NCI-H1105 treated with DMSO at 0.1 percent for 48 hours (cell line): Measurements from ENCODE around the gene NDUFS3.
"Not testable (repeated sequence)": the region's sequence is repeated elsewhere in the genome, so short reads cannot be mapped to it uniquely, and the experiment has no call there.

Source experiments
- DNase-seq: peaks from one replicate; lab custom pipeline; 2025; lab: John Stamatoyannopoulos, UW

Gene NDUFS3

DNA sequence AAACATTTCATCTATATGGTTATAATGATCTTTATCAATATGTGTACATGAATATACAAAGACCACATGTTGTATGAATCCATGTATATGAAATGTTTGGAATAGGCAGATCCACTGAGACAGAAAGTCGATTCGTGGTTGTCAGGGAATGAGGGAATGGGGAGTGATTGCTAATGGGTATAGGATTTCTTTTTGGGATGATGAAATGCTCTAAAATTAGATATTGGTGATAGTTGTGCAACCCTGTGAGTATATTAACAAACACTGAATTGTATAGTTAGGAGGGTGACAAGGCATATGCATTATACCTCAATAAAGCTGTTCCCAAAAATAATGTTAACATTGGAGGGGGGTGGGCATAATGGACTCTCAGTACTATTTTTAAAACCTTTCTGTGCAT is 18.4 kb upstream of the NDUFS3 start:
- no peak for DNase-seq

DNA sequence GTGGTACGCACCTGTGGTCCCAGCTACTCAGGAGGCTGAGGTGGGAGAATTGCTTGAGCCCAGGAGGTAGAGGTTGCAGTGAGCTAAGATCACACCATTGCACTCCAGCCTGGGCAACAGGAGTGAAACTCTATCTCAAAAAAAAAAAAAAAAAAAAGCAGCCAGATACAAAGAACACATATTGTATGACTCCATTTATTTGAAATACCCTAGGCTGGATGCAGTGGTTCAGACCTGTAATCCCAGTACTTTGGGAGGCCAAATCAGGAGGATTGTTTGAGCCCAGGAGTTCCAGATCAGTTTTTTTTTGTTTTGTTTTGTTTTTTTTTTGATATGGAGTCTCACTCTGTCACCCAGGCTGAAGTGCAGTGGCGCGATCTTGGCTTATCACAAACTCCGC is 16.5 kb upstream of the NDUFS3 start:
- DNase-seq = not testable (repeated sequence)

DNA sequence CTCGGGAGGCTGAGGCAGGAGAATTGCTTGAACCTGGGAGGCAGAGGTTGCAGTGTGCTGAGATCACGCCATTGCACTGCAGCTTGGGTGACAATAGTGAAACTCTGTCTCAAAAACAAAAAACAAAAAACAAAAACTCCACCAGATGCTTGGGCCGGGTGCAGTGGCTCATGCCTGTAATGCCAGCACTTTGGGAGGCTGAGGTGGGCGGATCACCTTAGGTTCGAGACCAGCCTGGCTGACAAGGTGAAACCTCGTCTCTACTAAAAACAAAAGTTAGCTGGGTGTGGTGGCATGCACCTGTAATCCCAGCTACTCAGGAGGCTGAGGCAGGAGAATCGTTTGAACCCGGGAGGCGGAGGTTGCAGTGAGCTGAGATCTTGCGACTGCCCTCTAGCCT is 14.5 kb upstream of the NDUFS3 start:
- not testable (repeated sequence) for DNase-seq

DNA sequence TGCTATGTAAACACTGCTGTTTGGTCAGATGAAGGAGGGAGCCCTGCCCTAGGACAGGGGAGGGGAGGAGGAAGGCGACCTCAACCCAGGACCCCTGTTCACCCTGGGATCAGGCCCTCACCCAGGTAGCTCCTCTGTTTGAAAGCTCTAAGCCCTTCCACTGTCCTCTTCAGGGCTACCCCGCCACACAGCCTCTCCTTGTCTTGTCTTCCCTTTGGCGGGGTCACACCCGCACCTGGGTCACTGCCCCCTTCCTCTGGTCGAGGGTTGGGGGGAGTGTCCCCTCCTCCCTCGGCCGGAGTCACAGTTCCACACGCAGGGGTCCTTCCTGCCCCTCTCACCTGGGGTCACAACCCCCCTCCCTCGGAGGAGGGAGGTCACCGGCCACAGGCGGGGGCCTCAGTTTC is 13.9 kb upstream of the NDUFS3 start:
- DNase-seq = no peak

DNA sequence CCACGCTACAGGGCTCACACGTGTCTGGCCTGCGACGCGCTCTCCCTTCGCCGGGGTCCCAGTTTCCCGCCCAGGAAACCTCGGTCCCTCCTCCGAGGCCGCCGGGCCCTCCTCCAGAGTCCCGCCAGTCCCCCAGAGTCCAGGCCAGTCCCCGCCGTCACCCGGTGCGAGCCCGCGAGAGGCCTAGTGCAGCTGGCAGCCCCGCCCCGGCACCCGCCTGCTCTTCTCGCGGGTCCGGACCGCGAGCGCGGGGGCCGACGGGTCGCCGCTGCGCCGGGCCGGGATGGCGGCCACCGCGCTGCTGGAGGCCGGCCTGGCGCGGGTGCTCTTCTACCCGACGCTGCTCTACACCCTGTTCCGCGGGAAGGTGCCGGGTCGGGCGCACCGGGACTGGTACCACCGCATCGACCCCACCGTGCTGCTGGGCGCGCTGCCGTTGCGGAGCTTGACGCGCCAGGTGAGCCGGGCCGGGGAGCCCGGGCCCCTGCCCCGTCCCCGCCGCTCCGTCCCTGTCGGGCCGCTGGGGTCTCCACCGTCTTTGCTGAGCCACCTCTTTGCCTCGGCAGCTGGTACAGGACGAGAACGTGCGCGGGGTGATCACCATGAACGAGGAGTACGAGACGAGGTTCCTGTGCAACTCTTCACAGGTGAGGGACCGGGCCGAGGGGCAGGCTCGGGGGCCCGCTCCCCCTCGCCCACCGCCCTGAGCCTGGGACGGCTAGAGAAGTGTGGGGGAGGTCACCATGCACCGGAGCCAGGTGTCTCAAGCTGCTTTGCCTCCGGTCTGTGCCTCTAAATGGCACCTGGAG is 13.3 kb upstream of the NDUFS3 start, which contains the start of gene PTPMT1:
Gene PTPMT1 (plus strand): TSS at position 260 of the 809 bp plus-strand sequence. CDS start 24 bp downstream, at position 284.
- peak; percentile 13 for DNase-seq

DNA sequence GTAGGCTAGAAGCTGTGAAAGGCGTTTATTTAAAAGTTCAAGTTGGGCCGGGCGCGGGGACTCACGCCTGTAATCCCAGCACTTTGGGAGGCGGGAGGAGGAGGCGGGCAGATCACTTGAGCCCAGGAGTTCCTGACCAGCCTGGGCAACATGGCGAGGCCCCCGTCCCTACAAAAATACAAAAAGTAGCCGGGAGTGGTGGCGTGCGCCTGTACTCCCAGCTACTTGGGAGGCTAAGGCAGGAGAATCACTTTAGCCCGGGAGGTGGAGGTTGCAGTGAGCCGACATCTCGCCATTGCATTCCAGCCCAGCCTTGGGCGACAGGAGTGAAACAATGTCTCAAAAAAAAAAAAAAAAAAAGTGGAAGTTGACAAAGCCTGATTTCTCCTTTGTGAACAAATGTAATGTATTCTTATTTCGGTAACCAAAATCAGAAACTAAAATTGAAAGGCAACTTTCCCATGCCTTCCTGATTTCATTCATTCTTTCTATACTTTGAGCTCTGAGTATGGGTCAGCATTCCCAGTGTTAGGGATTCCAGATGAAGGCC is 12.7 kb upstream of the NDUFS3 start:
- DNase-seq = no peak

DNA sequence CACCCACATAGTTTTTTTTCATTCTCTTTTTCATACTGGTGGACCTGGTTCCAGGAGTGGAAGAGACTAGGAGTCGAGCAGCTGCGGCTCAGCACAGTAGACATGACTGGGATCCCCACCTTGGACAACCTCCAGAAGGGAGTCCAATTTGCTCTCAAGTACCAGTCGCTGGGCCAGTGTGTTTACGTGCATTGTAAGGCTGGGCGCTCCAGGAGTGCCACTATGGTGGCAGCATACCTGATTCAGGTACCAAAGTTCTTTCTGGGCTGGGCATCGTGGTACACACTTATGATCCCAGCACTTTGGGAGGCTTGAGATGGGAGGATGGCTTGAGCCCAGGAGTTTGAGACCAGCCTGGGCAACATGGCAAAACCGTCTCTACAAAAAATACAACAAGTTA is 9.2 kb upstream of the NDUFS3 start:
- DNase-seq = no peak

DNA sequence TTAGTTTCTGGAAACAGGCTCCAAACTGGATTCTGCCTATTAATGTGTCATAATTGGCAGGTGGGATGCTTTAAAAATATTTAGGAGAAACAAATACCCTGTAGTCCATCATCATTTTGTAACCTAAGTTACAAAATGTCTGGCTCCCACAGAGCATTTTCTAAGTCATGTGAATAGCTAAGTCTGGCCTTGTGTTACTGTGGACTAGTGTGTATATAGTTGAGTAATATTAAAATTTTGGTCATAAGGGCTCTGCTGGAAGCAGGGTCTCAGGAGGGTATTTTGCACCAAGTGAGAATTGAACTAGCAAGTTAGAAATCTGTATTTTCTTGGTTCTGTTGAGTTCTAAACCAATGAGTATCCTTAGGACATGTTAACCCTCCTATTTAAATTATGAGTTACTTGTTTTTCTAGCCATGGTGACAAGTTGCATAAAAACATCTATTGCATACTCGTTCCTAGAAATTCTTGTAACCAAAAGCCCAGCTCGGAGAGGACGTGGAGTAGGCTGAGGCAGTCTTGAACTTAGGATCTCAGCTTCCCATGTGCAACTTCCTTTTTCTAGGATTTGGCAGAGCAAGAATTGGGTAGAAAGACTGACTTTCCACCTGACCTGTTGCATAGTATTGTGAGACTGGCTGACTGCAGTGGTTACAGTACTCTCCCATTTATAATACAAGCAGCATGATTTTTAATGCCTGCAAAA is 8.1 kb upstream of the NDUFS3 start:
- DNase-seq = no peak

DNA sequence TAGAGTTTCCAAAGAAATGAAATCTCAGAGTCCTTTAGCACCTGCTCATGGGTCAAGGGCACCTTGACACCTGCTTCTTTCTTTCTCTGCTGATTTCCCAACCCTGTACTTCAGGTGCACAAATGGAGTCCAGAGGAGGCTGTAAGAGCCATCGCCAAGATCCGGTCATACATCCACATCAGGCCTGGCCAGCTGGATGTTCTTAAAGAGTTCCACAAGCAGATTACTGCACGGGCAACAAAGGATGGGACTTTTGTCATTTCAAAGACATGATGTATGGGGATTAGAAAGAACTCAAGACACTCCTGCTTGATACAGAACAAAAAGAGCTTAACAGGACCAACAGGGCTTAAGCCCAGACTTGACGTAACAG is 7.5 kb upstream of the NDUFS3 start:
- DNase-seq = no peak

DNA sequence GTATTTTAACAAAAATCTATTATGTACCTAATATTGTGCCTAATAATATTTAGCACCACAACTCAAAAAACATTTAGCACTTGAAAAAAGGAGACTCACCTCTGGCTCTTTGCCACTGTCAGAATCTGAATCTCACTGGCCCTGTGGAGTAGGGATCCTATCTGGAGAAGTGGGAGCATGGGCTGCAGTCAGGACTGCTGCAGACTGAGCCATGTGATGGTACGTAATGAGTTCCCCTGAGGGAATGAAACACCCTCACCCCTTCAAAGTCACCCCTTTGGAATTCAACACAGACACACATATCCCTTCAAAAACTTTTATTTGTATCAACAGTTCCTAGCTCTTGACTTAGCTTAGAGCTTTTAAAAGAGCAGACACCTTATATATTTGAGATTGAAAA is 7.0 kb upstream of the NDUFS3 start:
- DNase-seq = no peak

DNA sequence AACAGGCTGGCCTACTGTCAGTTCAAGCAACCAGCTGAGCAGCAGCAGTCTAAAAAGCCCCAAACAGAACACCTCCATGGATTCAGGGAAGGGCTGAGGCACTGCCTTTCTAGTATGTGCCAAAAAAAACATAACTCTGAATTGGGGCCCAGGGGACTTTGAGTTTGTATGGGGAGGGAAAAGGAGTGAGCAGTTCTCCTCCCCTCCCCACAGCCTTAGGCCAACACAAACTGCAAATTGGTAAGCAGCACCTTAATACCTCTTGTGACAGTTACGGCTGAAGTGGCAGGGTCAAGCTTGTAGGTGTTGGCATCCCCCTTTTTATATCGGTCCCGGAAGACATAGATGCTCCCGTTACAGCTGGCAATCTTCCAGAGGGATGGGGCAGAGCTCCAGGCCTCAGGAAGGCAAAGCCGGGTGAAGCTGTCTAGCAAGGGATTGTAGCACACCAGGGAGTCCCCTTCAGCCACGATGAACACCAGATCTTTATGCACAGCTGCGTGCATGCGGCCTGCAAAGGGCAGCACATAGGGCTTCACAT is 6.1 kb upstream of the NDUFS3 start:
- no peak for DNase-seq

DNA sequence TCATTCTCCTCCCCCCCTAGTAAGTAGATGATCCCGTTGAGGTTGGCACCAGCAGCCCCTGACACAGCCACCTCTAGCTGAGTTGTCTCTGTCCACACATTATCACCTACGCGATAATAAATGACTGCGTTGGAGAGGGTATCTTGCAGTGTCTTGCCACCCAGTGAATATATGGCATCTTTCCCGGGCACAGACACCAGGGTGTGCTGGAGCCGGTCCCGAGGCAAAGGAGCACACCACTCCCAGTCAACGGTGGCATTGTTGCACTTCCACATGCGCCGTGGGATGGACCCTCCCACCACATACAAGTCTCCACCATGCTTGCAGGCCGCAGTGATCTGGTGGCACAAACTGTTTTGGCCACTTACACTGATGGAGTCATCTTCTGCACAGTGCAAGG is 5.6 kb upstream of the NDUFS3 start:
- no peak for DNase-seq

DNA sequence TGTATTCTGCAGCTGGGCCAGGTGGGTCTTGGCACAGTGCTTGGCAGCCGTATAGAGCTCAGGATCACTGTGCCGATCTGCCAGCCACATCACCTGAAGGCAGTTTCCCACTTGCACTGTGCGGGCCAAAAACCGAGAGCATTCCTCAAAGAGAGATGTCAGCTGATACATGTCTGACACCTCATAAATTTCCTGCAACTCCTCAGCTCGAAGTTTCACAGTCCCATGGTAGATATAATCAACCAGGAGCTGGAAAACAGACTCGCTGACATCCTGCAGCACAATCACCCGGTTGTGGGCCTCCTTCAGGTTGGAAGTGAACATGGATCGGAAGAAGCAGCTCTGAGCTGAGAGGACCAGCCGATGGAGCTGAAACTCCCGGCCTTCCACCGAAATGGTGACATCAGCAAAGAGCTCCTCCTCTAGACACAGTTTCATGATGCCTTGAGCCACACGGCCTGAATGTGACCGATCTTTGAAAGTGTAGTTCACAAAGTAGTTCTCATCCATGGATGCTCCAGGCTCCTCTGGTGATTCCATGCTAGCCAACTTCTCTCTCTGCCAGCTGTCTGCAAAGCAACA is 1.3 kb upstream of the NDUFS3 start:
- no peak for DNase-seq

DNA sequence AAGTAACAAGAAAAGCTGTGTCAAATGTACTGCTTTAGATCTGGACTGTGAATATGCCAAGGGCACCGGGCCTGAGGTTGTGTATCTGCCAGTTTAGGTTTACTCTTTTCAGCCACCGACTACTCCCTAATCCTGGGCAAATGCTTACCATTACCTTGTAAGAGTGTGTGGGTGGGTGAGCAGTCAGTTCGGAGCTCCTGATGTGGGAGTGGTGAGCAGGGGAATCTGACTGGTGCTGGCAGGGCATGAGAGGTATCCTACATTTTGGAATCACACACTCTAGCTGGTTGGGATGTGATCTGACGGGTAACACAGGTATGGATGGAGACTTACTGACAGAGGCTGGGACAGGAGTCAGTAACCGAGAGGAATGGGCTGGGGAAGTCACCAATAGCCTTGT is 5.0 kb downstream of the NDUFS3 start:
- DNase-seq = no peak

DNA sequence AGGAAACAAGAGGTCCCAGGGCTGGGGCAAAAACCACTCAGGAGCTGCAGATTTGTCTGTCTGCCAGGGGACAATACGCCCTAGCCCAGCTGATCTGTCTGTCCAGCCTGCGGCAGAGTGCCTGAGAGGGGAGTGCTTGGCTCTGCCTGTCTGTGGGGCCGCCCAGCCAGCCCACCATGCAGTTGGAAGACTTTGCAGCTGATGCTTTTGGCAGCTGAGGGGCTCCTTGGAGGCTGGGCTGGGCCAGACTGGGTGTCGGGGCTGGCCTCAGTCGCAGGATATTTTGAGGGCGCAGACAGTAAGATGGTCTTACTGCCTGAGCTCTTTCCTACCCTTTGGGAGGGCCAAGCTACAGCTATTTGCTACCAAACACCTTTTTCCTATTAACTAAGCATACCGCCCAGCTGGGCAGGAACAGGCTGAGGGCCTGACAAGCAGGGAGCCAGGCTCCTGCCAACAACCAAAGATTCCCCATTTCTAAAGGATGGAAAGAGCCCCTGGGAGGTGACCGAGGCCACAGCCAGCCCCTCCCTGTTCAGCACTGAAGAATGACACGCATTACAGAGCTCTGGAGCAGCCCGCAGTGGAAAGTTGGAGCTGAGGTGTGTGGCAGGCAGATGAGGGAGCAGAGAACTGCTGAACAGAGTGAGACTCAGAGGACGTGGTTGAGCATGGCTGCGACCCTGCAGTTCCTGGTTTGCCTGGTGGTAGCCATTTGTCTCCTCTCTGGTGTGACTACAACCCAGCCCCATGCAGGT is 7.4 kb downstream of the NDUFS3 start, which contains the start of gene FAM180B:
Gene FAM180B (plus strand): TSS at position 581 of the 758 bp plus-strand sequence. CDS start 91 bp downstream, at position 672.
- DNase-seq = no peak

DNA sequence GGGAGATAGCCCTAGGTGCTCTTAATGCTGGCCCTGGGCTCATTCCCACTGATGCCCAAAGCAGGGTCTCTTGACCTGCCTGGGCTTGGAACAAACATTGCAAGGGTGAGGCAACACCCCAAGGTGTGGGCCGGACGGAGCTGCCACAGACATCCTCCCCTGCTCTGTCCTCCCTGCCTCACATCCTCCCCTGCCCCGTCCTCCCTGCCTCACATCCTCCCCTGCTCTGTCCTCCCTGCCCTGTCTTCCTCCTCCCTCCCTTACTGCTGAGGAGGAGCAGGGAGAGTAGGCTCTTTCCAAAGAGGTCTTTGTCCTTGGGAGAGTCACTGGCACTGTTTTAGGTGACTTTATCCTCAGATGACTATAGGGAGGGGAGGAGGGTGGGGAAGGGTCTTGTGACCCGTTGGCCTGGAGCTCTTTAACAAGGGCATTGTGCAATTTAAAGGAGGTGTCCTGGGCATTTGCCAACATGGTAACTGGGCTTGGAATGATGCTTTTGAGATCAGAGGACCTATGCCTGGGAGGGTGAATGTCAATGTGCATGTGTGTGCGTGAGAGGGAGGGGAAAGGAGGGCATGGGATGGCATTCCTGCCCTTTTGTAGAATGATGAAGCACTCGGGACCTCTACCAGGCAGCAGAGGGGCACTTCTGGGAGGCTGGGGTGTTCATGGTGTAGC is 8.3 kb downstream of the NDUFS3 start:
- DNase-seq = no peak

DNA sequence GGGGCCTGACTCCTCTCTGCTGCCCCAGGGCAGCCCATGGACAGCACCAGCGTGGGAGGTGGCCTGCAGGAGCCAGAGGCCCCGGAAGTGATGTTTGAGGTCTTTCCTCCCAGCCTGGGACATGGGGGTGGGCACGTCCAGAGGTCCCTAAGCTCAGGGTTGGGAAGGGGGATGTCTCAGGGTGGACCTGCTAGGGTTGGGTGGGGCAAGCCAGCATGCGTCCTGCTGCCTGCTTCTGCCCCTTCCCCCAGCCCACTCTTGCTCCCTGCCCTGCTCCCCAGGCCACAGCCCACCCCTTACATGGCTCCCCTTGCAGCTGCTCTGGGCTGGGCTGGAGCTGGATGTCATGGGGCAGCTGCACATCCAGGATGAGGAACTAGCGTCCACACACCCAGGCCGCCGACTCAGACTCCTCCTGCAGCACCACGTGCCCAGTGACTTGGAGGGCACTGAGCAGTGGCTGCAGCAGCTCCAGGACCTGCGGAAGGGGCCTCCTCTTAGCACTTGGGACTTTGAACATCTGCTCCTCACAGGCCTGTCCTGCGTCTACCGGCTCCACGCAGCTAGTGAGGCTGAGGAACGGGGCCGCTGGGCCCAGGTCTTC is 9.0 kb downstream of the NDUFS3 start:
- no peak for DNase-seq

DNA sequence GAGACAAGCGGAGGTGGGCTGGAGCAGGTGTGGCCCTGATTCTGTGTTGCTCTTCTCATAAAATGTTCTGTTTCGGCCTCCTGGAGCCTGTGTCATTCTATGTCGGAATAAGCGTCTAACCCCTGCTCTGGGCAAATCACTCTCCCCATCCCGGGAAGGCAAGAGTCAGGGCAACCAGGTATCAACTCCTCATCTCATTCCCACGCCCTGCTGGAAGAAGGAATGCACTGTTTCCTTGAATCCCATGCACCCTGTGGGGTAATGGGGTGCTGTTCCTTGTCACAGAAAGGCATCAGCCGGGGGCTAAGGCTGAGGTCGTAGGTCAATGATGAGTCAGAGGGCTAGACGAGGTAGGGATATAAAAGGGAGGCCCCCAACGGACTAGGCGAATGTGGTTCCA is 10.2 kb downstream of the NDUFS3 start:
- no peak for DNase-seq

DNA sequence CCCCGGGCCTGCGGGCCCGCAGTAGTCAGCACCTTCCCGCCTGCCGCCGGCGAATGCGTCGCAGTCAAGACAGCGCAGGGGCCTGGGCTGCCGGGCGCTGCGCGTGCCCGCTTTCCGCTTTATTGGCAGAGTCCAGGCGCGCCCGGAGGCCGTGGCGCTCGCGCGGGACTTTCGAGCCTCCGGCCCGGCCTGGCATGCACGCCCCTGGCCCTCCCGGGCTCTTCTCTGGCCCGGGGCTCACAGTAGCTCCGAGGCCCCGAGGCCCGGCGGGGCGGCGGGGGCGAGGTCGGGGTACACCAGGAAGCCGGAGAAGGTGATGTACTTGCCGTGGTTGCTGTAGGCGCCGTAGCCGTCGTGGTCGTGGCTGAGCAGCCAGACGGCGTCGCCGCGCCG is 10.7 kb downstream of the NDUFS3 start:
- DNase-seq = no peak

DNA sequence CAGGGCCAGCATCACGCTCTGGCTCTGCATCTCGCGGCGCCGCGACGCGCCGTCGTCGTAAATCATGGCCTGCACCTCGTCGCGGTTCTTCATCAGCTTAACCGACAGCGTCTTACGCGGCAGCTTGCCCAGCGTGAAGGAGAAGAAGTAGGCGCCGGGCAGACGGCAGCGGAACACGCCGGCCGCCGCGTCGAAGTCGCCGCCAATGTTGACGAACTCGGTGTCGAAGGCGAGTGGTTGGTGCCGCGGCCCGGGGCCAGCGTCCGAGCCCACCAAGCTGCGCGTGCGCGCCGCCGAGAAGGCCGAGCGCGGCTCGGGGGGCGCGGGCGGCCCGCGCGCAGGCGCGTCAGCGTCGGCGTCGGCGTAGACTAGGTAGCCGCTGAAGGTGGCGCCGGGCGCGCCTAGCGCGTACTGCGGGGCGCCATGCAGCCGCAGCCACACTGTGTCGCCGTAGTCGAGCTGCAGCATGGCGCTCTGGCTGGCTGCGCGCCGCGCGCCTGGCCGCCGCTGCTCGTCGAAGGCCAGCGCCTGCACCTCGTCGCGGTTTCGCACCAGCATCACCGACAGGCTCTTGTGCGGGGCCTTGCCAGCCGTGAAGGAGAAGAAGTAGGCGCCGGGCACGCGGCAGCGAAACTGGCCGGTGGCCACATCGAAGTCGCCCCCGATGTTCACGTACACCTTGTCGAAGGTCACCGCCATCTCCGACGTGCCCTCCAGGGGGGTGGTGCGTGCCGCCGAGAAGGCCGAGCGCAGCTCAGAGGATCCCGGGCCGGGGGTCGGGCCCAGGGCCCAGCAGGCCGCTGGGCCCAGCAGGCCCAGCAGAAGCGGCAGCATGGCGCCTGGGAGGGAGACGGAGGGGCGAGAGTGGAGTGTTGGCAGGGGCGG is 11.3 kb downstream of the NDUFS3 start:
- no peak for DNase-seq
